Gastrocnemius medialis (tissue), 4 donors: ENCODE data around the gene GSAP.

Experiments
- POLR2A ChIP-seq, 2 donors: fragments of 450-650 bp; IDR thresholded peaks; one replicate each; pipeline ENCODE4 v1.6.1; 2017; ENCODE audit warnings: antibody characterized with exemption in 2 of 2, mild to moderate bottlenecking in 2 of 2, moderate library complexity in 2 of 2
- TF ChIP-seq, protein P1 (sequence below), 5 experiments: fragments of 450-650 bp in 3 of 5; fragments of 200-600 bp in 2 of 5; sonication (generic) in 2 of 5; IDR thresholded peaks in 4 of 5; conservative IDR thresholded peaks in 1 of 5; 1 replicate in 4 of 5; 2 replicates in 1 of 5; pipeline ENCODE4 v1.5.1; 2016 to 2019; ENCODE audit warnings: antibody characterized with exemption in 5 of 5, mild to moderate bottlenecking in 3 of 5, moderate library complexity in 3 of 5

DNA sequence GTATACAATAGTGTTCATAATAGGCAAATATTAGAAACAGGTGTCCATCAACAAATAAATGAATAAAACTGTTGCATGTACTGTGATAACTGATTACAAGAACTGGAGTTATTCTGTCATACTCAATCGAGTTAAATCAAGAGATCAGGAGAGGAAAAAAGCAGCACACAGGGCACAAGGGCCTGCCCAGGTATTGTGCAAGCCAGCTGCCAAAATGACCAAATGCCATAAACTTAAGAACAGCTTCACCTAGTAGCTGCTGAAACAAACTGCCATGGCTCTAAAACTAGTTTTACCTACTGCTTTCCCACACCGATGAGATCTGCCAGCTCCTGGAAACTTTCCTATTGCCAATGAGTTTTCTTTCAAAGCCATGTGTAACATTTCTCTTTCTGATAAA, 12.2 kb downstream of the GSAP start:
- TF ChIP-seq, protein P1, sequence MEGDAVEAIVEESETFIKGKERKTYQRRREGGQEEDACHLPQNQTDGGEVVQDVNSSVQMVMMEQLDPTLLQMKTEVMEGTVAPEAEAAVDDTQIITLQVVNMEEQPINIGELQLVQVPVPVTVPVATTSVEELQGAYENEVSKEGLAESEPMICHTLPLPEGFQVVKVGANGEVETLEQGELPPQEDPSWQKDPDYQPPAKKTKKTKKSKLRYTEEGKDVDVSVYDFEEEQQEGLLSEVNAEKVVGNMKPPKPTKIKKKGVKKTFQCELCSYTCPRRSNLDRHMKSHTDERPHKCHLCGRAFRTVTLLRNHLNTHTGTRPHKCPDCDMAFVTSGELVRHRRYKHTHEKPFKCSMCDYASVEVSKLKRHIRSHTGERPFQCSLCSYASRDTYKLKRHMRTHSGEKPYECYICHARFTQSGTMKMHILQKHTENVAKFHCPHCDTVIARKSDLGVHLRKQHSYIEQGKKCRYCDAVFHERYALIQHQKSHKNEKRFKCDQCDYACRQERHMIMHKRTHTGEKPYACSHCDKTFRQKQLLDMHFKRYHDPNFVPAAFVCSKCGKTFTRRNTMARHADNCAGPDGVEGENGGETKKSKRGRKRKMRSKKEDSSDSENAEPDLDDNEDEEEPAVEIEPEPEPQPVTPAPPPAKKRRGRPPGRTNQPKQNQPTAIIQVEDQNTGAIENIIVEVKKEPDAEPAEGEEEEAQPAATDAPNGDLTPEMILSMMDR (IDR thresholded peaks at IDR 0.05 in 4 of 5, conservative IDR thresholded peaks at IDR 0.05 in 1 of 5) = no peak
- TF ChIP-seq POLR2A (IDR thresholded peaks at IDR 0.05) = no peak
